HG03103 (cell line): ENCODE data around the gene IL1B.

Source experiments
- ATAC-seq: cut with Tn5 transposase; IDR thresholded peaks from one replicate; pipeline ENCODE4 v1.9.1; 2021; ENCODE audit warnings: low read depth; ENCODE audit not compliant: unreplicated experiment

IL1B gene

DNA sequence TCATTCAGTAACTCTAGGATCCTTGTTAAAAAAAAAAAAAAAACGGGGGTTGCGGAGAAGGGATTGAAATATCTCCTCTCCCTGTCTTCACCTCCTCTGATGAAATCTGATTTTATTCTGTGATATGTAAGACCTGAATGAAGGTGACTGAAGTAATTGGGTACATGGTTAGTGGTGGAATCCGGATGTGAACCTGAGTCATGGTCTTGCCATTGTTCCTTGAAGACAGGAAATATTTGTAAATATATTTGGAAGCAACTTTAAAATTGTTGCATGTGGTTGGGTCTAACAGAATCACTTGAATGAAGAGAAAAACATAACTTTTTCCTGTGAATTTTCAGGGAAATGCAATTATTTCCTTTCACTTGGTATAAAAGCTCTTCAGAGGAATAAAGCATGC is 49.3 kb downstream of the IL1B start:
- no peak for ATAC-seq

DNA sequence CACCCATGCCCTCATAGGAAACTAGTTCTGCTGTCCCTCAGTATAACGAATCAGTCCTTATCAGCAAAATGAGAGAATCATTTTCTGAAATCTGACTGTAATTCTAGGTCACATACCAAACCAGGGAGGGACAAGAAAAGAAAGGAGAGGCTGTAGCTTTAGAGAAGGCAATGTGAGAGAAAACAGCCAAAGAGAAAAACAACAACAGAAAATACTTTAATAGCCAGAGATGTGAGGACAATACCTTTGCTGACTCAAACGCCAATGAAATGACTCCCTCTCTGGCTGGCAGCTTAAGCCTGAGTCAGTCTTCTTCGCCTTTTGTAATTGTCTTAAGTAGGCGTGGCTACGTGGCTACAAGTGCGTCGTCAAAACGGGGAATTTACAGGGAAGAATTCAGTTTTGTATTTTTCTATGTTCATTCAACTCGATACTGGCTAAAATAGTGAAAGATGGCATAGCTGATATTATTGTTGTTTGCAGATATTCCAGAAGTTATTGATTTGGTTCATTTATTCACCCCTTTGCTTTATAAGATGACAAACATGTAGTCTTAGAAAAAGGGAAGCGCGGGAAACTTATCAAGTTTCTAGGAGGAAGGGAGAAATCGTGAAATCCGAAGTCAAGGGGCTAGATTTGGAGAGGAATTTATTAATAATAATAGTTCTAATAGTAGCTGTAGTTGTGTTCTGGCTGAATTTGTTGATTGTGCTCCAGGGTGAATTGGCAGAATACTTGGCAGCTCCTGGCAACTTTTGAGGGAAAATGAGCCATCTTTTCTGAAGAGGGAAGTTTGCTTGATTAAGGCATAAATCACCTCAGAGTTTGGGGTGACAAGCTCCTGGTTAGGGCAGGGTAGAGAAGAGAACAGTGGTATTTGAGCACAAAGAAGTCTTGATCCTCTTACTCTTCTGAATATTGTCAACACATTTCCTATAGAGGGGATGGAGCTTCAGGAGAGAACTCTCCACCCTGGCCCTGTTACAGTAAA is 52.1 kb downstream of the IL1B start, which contains the start of gene IL1A:
IL1A (minus strand) TSS at position 295 of the 991 bp plus-strand sequence. CDS start 723 bp downstream, outside the sequence.
- ATAC-seq = no peak

DNA sequence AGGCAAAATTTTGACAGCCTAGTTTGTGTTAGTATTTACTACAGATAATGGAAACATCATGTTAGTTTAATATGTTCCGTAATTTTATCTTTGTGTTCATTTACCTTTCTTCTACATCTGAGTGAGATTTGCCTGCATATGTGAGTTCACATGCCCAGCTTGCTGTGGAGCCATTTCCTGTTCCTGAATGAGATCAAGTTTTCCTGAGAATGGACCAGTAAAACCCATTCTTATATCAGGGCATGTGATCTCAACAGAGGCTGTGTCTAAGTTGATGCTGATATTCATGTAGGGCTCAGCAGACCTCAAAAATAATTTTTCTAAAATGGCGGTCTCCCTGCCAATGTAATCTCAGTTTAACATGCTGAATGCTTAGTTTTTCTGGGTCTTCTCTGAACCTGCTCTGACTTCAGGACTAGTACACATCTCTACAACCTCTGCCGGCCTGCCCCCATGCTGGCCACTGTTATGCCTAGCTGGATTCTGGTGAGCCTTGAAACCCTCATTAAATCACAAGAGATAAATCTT is 53.3 kb downstream of the IL1B start:
- ATAC-seq = no peak

DNA sequence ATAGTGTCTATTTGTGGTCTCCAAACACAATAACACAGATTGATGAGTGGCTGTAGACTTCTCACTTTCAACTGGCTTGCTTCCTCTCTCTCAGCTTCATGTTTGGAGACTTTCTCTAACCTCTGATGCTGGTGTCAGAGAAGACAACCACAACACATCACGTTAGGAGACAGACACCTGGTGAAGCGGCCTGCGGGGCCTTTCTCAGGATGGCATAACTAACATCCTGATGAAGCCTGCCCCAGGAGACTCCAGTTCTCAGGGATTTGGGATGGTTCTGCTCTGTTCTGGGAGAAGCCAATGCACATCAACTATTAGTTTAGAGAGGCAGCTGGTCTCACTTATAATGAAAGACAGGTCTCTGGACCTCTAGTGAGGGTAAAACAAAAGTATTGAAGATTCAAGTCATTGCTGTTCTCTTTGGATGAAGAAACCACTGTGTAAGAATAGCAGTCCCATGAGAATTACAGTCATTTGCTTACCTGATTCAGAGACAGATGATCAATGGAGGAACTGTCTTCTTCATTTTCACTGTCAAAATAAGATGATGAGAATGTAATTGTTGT is 54.3 kb downstream of the IL1B start:
- peak; percentile 76 for ATAC-seq
